Ascending aorta (tissue), 2 donors: ENCODE data around the gene FAF2. TPM values are rescaled to one million over a fixed set of nuclear protein-coding genes. Genes with fewer than 3 reads are reported as not detected.

ENCODE experiments used
- DNase-seq, 2 donors: peaks; one replicate each; pipeline ENCODE4 v3.0.0-alpha.2; 2019; ENCODE audit warnings: low spot score in 2 of 2
- H3K27ac ChIP-seq, 2 donors: fragments of 200-600 bp; sonication (generic); one replicate each; pipeline ENCODE4 v1.5.1; 2016 to 2017; ENCODE audit warnings: mild to moderate bottlenecking in 1 of 2
- H3K27me3 ChIP-seq: fragments of 200-600 bp; sonication (generic); one replicate; pipeline ENCODE4 v1.5.1; 2017
- H3K36me3 ChIP-seq, 2 donors: fragments of 200-600 bp; sonication (generic); one replicate each; pipeline ENCODE4 v1.5.1; 2016
- H3K4me1 ChIP-seq, 2 donors: fragments of 200-600 bp; sonication (generic); one replicate each; pipeline ENCODE4 v1.5.1; 2016 to 2017; ENCODE audit warnings: mild to moderate bottlenecking in 1 of 2
- H3K4me3 ChIP-seq, 2 donors: fragments of 200-600 bp; sonication (generic); one replicate each; pipeline ENCODE4 v1.5.1; 2016 to 2017; ENCODE audit warnings: mild to moderate bottlenecking in 1 of 2
- H3K9me3 ChIP-seq, 2 donors: fragments of 200-600 bp; sonication (generic); one replicate each; pipeline ENCODE4 v1.5.1; 2016
- CTCF ChIP-seq, 3 experiments: fragments of 200-600 bp in 2 of 3; fragments of 450-650 bp in 1 of 3; sonication (generic) in 2 of 3; IDR thresholded peaks; one replicate each; pipeline ENCODE4 v1.5.1; 2016 to 2019; ENCODE audit warnings: antibody characterized with exemption in 3 of 3, mild to moderate bottlenecking in 1 of 3, moderate library complexity in 1 of 3
- intact Hi-C: fragments of 100-400 bp; cut with DNase I; formaldehyde crosslinking; loops from one replicate; pipeline ENCODE4 v1.15.1; 2023
- total RNA-seq: library from RNA; depleted of rRNA; stranded (reverse); fragments of >200 nt; gene quantifications from one replicate; pipeline ENCODE4 v1.1.0, GENCODE V29; 2016

FAF2 gene
- total RNA-seq, 1 donor from 2014 or later, result 18.7 TPM

GRCh38 chr5:176454724-176455394 is 6.7 kb downstream of the FAF2 start:
- Histone ChIP-seq H3K36me3 (peaks cover 0 to 12% of the 10 kb centered on the region in 2 donors), H3K27ac (no peak overlapping the region), H3K4me3 (no peak overlapping the region), H3K4me1 (peaks cover 4 to 6% of the 10 kb centered on the region in 2 donors), H3K9me3 (no peaks in the 10 kb centered on the region), H3K27me3 (no peaks in the 10 kb centered on the region)
- intact Hi-C loops, result no loop called here
- no peak for DNase-seq
- no peak for TF ChIP-seq CTCF (IDR thresholded peaks at IDR 0.05)

- no peak for DNase-seq
- H3K27ac ChIP-seq, result no peak overlapping the region
- H3K27me3 ChIP-seq, result no peaks in the 10 kb centered on the region
- H3K4me3 ChIP-seq, result no peak overlapping the region
- no peaks in the 10 kb centered on the region for H3K9me3 ChIP-seq
- intact Hi-C loops, result no loop called here
- peaks cover 0 to 5% of the 10 kb centered on the region in 2 donors for H3K36me3 ChIP-seq
- TF ChIP-seq CTCF (IDR thresholded peaks at IDR 0.05), result no peak
- H3K4me1 ChIP-seq, result peaks cover 4 to 6% of the 10 kb centered on the region in 2 donors
These were observed 10.8 kb downstream of the FAF2 start for GRCh38 chr5:176458904-176459561.

- H3K27me3 ChIP-seq, result no peaks in the 10 kb centered on the region
- intact Hi-C loops, result no loop called here
- TF ChIP-seq CTCF (IDR thresholded peaks at IDR 0.05), result no peak
- no peaks in the 10 kb centered on the region for H3K36me3 ChIP-seq
- DNase-seq, result no peak
- H3K9me3 ChIP-seq, result no peaks in the 10 kb centered on the region
- no peak overlapping the region for H3K27ac ChIP-seq
- H3K4me1 ChIP-seq, result peaks cover 4 to 14% of the 10 kb centered on the region in 2 donors
- no peak overlapping the region for H3K4me3 ChIP-seq
These were observed 13.2 kb downstream of the FAF2 start for GRCh38 chr5:176461349-176461748.

GRCh38 chr5:176463113-176463764 is 15.1 kb downstream of the FAF2 start:
- Histone ChIP-seq H3K27me3 (no peaks in the 10 kb centered on the region), H3K27ac (no peak overlapping the region), H3K4me1 (peaks cover 4 to 12% of the 10 kb centered on the region in 2 donors), H3K4me3 (no peak overlapping the region), H3K36me3 (no peaks in the 10 kb centered on the region), H3K9me3 (no peaks in the 10 kb centered on the region)
- TF ChIP-seq CTCF (IDR thresholded peaks at IDR 0.05), result no peak
- intact Hi-C loops, result no loop called here
- no peak for DNase-seq

GRCh38 chr5:176466245-176466871 is 18.2 kb downstream of the FAF2 start:
- no peak for TF ChIP-seq CTCF (IDR thresholded peaks at IDR 0.05)
- Histone ChIP-seq H3K36me3 (no peaks in the 10 kb centered on the region), H3K4me1 (peaks cover 5 to 9% of the 10 kb centered on the region in 2 donors), H3K27me3 (no peaks in the 10 kb centered on the region), H3K4me3 (no peak overlapping the region), H3K27ac (no peak overlapping the region), H3K9me3 (no peaks in the 10 kb centered on the region)
- intact Hi-C loops, result no loop called here
- no peak for DNase-seq
